CD4-positive, alpha-beta T cell treated with Interferon gamma for 1 hour (primary cell): Measurements from ENCODE around the gene B4GALT6.

Experiments used
- DNase-seq: peaks from one replicate; pipeline ENCODE4 v3.0.0-alpha.2; 2020

Gene B4GALT6

DNA sequence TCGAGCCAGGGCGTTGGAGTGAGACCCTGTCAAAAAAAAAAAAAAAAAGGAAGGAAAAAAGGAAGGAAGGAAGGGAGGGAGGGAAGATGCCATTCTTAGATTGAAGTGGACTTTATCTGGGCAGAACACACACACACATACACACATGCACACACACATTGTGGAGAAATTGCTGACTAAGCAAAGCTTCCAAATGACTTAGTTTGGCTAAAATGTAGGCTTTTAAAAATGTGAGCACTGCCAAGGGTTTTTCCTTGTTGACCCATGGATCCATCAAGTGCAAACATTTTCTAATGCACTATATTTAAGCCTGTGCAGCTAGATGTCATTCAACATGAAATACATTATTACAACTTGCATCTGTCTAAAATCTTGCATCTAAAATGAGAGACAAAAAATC is 93.3 kb downstream of the B4GALT6 start:
- DNase-seq = no peak

DNA sequence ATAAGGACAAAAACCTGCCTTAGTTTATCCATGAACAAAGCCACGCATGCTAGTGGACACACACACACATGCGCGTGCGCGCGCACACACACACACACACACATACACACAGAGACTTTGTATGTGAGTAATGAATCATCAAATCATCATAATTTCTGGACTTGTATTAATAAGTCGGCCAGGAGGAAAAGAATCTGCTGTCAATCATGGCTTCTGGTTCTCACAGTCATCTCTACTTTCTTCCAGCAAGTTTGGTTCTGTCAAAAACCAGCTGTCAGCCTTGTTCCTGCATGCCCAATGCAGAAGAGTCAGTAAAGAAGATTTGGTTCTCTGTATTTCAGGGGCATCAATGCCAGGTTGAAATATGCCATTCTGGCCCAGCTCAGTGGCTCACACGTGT is 93.8 kb downstream of the B4GALT6 start:
- DNase-seq = no peak

DNA sequence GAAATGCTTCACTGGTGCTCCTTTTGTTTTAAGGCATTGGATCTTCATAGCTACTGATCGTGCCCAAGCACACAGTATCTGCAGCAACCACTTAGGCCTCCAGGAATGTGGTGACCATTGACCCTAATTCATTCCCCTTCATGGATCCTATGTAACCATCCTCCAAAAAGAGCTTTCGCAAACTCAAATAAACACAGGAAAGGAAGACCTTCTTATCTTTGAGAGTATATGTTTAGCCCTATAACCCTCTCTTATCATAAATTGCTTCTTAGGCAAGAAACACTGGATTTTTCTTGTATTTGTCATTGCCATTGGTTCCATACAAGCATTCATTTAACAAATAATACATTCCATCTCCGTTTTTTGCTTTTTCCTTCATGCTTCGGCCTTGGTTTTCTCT is 96.9 kb downstream of the B4GALT6 start:
- DNase-seq = no peak

DNA sequence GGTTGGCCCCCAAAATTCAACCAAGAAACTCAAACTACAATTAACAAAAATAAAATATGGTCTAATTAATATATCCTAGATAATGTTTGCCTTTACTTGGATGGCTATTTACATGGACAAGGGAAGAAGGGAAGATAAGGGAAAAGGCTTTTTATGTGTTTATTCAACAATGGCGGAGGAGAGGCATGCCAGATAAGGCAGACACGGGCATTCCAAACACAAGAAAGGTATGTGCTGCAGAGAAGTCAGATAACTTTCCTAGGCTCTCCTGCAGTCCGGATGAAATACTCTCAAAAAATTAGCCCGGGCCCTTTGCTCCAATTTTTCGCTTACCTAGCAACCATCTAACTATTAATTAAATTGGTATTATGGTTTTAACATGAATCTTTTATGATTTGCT is 97.8 kb downstream of the B4GALT6 start:
- DNase-seq = no peak

DNA sequence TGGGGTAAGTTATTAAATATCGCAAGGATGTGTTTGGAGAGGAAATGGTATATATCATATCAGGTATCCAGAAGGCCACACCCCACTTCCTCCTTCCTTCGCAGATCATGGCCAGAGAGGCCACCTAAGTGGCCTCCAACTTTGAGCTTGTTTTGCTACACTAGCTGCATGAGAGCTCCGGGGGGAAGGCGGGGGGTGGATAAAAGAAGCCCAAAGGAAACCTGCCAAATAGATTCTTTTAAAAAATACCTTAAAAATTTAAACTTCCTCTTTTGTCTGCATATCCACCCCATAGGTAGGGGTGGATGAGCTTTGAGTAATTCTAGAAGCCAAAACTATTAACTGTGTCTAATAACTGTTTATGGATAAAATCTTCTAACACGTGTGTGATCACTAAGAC is 98.4 kb downstream of the B4GALT6 start:
- no peak for DNase-seq

DNA sequence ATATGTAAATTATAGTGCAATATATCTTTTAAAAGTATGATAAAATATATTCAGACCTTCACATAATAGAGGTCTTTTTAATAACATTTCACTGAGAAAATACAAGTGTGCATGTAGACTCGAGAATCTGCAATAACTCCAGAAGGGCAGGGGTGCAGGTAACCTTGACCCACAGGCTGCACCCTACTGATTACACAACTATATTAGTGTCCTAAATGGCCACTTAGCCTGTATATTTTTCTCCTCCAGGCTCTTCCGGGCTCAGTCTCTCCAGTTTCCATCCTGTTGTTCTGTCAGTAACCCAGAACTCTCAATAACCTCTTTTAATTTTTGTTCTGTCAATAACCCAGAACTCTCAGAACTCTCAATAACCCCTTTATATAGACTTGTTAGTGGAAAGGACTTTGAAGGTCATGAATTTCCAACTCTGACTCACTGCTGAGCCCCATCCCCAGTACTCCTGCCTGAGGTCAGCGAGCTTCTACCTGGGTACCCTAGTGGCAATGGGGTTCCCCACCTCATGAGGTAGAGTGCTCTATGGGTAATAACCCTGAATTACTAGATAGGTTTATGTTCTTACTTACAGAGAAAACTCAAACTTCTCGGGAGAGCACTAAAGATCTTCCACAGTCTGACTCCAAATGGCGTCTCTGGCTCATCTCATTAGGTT is 101.1 kb downstream of the B4GALT6 start:
- DNase-seq = no peak

DNA sequence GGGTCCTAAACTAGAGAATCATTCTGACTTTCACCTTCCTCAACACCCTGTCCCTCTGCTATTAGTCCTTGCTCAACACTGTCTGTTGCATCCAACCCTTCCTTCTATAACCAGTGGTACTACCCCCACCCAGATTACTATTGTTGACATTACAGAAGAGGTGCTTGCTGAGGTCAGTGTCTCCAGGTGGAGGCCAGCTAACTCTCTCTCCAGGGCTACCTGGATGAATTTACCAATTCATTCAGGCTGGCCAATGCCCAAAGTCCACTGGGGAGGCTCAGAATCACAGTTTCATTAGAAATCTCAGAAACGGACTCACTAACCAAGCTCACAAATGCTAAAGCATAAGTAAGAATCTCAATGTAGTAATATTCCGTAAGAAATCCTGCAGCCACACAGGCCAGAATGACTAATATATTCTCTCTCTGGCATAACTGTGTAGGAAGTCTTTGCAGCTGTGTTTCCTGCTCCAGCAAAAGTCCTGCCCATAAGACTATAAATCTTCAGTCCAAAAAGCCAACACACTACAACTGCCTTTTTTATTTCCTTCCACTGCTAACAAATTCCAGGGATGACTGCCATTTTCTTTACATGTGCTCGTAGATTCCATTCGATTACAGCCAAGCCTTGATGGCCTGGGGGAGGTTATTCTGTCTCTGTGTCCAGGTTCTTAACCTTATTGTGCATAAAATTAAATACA is 102.7 kb downstream of the B4GALT6 start:
- DNase-seq = no peak

DNA sequence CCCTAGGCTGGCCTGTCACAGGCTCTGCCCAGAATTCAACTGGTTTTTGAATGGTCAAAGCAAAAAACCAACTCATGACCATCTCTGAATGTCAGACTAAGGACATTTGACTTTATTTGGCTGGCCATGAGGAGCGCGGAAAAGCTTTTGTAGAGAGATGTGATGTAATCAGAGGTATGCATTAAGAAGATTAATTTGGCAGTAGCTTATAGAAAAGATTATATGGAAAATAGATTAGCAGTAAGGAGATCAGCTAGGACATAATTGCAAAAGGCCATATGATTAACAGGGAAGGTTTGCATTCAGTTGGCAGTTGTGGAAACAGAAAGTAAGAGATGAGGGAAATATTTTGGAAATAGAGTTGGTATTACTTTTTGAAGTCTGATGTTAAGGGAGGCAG is 105.0 kb downstream of the B4GALT6 start:
- DNase-seq = no peak

DNA sequence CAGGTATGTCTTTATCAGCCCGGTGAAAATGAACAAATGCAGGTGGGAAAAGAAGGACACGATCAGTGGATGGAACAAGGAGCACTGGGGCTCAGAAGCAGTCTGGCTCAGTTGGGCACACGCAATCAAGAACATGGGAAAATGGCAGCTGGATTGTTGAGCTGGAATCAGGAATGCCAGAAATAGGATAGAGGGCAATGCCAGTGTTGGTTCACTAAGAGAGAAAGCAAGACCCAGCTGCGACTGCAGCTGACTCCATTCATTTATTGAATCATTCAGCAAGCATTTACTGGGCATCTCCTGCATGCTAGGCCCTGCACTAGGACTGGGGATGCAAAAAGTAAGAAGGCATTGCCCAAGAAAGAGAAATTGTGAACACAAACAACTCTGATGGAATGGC is 106.3 kb downstream of the B4GALT6 start:
- DNase-seq = no peak

DNA sequence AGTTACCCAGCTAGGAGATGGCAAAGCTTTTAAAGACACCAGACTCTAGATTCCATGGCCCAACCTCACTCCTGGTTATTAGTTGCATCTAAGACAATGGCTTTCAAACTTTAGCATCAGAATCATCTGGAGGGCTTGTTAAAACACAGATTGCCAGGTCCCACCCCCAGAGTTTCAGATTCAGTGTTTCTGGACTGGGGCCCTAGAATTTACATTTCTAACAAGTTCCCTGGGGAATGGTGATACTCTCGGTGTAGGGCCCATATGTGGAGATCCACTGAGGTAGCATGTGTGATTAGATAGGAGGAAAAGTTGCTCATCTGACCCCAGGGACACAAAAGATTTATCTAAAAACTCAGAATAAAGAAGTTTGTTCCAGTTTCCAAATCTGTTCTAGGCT is 107.2 kb downstream of the B4GALT6 start:
- DNase-seq = no peak

DNA sequence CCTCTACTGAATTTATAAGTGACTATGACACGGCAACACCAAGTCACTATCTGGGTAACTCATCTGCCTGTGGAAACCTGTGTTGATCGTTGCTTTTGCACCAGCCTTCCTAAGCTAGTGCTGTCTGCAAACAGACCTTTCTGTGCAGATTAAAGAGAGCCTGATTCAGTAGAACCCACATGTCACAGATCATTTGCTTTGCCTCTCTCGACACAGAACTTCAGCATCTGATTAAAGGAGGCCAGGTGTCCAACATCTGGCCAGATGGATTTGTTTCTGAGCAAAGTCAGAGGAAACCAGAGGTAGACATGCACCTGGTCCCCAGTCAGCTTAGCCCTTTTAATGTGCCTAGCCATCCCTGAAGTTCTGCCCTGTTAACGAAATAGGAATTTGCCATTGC is 107.7 kb downstream of the B4GALT6 start:
- DNase-seq = no peak

DNA sequence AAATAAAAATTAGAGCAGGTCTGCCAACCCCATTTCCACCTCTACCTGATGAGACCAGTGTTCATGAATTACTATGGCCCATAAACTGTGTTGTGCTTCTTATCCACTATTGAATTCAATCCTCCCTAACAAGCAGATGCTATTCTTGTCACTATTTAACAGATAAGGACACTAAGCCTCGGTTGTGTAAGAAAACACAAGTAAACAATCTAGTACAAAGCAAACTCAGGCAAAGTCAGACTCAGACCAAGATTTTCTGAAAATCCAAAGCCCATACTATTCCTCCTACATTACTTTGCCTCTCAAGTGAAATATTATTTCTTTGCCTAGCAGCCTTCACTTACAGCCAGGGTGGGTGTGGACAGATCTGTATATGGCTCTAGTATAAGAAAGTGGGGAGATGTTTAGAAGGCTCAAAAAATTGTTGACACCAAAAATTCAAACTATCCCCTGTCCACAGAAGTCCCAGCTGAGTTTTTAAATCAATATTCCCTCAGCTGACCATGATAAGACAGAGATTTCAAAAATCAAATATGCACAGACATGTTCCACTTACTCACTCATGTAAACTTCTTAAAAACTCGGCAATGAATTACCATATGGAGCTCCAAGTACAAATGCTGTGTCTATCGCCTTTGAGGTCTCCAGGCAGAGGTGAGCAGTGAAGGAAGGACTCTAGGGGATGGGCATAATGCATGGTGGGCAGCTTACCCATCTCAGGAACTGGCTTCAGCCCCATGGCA is 108.7 kb downstream of the B4GALT6 start:
- no peak for DNase-seq

DNA sequence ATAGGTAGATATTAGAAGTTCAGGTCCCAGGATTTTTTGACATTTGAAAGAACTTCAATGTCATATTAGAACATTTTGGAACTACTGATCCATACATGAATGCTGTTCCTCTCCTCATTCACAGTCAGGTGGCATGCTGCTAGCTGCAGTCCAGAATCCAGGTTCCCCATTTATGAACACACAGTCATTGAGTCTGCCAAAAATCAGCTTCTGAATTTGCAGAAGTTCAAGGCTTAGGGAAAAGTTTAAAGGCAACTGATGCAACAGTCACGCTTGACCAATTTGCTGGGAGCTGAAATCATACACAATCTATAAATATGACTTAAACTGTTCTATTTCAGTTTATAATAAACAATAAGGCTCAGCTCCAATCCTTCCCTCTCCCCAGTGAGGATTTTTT is 110.0 kb downstream of the B4GALT6 start:
- DNase-seq = no peak
